Measurements from ENCODE around the gene AUTS2. TPM values are rescaled to one million over a fixed set of nuclear protein-coding genes. Genes with fewer than 3 reads are reported as not detected.

The AUTS2 gene
- total and polyA plus RNA-seq, 10 of the 15 experiments (the other 5 are each of a cell fraction or from before 2014, with no cell fraction given): 6.4 to 55.6 (median 21.6) TPM

DNA sequence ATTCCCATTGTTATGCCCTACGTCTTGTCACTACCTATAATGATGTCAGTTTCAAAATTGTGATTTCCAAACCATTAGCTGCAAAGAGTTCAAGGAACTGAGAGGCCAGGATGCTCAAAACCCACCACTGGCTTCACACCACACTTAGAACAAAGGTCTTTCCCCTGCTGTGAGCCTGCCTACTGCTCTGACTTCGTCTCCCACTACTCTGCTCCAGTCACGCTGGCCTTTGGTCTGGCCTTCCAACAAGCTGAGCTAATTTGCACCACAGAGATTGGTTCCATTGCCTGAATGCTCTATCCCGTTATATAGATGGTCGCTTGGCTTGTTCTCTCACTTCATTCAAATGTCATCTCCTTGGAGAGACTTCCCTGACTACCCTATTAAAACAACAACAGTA is 961.5 kb downstream of the AUTS2 start:
- RAD21 ChIA-PET (ENCODE audit: unreplicated experiment): no interaction called here
- no peak for FAIRE-seq
- CTCF ChIA-PET: no interaction called here
- Histone ChIP-seq H3K36me3 (ENCODE audit: control insufficient read depth in 2 of 2, insufficient read depth in 2 of 2, low read length in 1 of 2) (no peaks in the 10 kb centered on the region; a peak in 1 of 4 replicates), H3K4me1 (ENCODE audit: control insufficient read depth, insufficient read depth, low read length) (no peaks in the 10 kb centered on the region), H3K4me2 (ENCODE audit: control insufficient read depth, insufficient read depth) (no peak overlapping the region), H3K9me3 (replicated peaks; ENCODE audit: control insufficient read depth, insufficient read depth, low read length) (no peaks in the 10 kb centered on the region; the same call in 2 of the 3 replicates), H4K20me1 (ENCODE audit: control insufficient read depth, insufficient read depth) (no peaks in the 10 kb centered on the region), H2AFZ (ENCODE audit: control insufficient read depth, low read depth, low read length) (no peak overlapping the region), H3K79me2 (ENCODE audit: control insufficient read depth, insufficient read depth, low read length) (no peaks in the 10 kb centered on the region), H3K4me3 (no peak overlapping the region), H3K27me3 (replicated peaks in 1 of 2; ENCODE audit: control insufficient read depth in 2 of 2, insufficient read depth in 2 of 2, low read length in 1 of 2) (no peaks in the 10 kb centered on the region), H3K27ac (ENCODE audit: control insufficient read depth, insufficient read depth) (no peak overlapping the region), H3K9ac (ENCODE audit: control insufficient read depth, insufficient read depth, low read length) (no peak overlapping the region)
- TF ChIP-seq, protein P1, sequence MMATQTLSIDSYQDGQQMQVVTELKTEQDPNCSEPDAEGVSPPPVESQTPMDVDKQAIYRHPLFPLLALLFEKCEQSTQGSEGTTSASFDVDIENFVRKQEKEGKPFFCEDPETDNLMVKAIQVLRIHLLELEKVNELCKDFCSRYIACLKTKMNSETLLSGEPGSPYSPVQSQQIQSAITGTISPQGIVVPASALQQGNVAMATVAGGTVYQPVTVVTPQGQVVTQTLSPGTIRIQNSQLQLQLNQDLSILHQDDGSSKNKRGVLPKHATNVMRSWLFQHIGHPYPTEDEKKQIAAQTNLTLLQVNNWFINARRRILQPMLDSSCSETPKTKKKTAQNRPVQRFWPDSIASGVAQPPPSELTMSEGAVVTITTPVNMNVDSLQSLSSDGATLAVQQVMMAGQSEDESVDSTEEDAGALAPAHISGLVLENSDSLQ (IDR thresholded peaks at IDR 0.05): no peak
- no peak for TF ChIP-seq EZH2 (IDR thresholded peaks at IDR 0.05; ENCODE audit: borderline replicate concordance, control insufficient read depth, low read depth, low read length)
- TF ChIP-seq, protein P2, sequence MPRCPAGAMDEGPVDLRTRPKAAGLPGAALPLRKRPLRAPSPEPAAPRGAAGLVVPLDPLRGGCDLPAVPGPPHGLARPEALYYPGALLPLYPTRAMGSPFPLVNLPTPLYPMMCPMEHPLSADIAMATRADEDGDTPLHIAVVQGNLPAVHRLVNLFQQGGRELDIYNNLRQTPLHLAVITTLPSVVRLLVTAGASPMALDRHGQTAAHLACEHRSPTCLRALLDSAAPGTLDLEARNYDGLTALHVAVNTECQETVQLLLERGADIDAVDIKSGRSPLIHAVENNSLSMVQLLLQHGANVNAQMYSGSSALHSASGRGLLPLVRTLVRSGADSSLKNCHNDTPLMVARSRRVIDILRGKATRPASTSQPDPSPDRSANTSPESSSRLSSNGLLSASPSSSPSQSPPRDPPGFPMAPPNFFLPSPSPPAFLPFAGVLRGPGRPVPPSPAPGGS (IDR thresholded peaks at IDR 0.05; ENCODE audit: borderline replicate concordance, insufficient read depth, low read depth, low read length, poor library complexity, severe bottlenecking): no peak
- TF ChIP-seq HCFC1 (IDR thresholded peaks at IDR 0.05; ENCODE audit: low read length): no peak
- no peak for TF ChIP-seq SIN3A (IDR thresholded peaks at IDR 0.05; ENCODE audit: low read depth, low read length)
- TF ChIP-seq IKZF2 (IDR thresholded peaks at IDR 0.05): no peak
- no peak for TF ChIP-seq KLF5 (IDR thresholded peaks at IDR 0.05; ENCODE audit: partially characterized antibody)
- no peak for ATAC-seq
- intact Hi-C loops (cut with micrococcal nuclease; ENCODE audit: unreplicated experiment): no loop called here
- WGBS (ENCODE audit: insufficient coverage, insufficient replicate concordance, low lambda C conversion rate, missing lambda C conversion rate): 21% methylated on average over 5 of the region's 5 CpGs
- in situ Hi-C loops (cut with MboI): no loop called here
- BruUV-seq (replicated peaks): no TSS peak
- no peak for DNase-seq (ENCODE audit: low read depth, low spot score)
- SMC1A ChIA-PET (ENCODE audit: uncharacterized antibody, unreplicated experiment): interaction anchor here (0.8 kb wide), 1 partner anchor 10 kb away, joined by 3 read pairs; no protein-coding TSS in a partner anchor
- POLR2A ChIA-PET: no interaction called here

Measured in GM12878 (cell line).